ENCODE data around the gene ASB16. TPM values are rescaled to one million over a fixed set of nuclear protein-coding genes. Genes with fewer than 3 reads are reported as not detected.
A peak's percentile ranks its signal among the peaks of the same experiment; 100 is the strongest.

The ASB16 gene
- polyA plus RNA-seq, 1 of the 3 experiments (the other 2 are of a cell fraction) = not detected

DNA sequence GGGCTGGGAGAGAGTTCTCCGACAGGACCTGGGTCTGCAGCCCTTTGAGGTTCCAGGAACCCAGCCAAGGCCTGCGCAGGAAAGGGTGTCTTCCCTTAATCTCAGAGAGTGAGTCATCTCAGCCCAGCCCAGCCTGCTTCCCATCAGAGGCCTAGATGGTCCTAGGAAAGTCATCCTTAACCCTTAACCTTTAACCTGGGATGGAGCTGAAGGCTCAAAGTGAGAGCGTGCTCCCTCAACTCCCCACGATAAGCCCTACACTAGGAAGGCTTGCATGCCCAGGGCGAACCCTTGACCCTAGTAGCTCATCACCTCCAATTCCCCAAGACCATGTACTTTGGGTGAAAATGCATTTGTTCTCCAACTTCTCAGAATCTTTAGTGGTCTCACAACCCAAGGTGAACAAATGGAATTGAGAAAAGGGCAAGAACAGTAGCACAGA is 34.0 kb downstream of the ASB16 start:
- peaks cover 42% of the 10 kb centered on the region for H3F3A ChIP-seq (replicated peaks; ENCODE audit: insufficient read depth)
- 58% methylated on average over 5 of the region's 5 CpGs for WGBS (ENCODE audit: low lambda C conversion rate)
- no peak overlapping the region for H3K4me3 ChIP-seq (ENCODE audit: low read depth in 2 of 2, low read length in 1 of 2)
- no peaks in the 10 kb centered on the region; the same call in 1 of the 2 replicates for H4K20me1 ChIP-seq (ENCODE audit: insufficient read depth)
- H3K79me2 ChIP-seq (ENCODE audit: insufficient read depth) = no peaks in the 10 kb centered on the region
- no peak for DNase-seq
- ChIA-PET CTCF (interaction anchor here (1.0 to 6.6 kb wide), 12 partner anchors 8 to 166 kb away, joined by 3 to 61 read pairs (median 5); partner anchors contain the start of genes GRN and UBTF), POLR2A (interaction anchor here (1.0 to 2.6 kb wide), 3 partner anchors 13 to 17 kb away, joined by 3 to 9 read pairs (median 4); no protein-coding TSS in a partner anchor)
- no peak overlapping the region for H3K9ac ChIP-seq
- H3K9me2 ChIP-seq = no peaks in the 10 kb centered on the region
- H3K36me3 ChIP-seq (replicated peaks in 1 of 2; ENCODE audit: control insufficient read depth in 1 of 2, insufficient read depth in 2 of 2, low read length in 1 of 2) = peaks cover 18 to 26% of the 10 kb centered on the region in 2 experiments
- no peaks in the 10 kb centered on the region for H3K27me3 ChIP-seq (ENCODE audit: insufficient read depth)
- peak overlapping the region in 1 of 2 experiments; percentile 23; a peak in 2 of 4 replicates for H3K27ac ChIP-seq (ENCODE audit: low read depth in 2 of 2, low read length in 1 of 2)
- H2AFZ ChIP-seq (ENCODE audit: low read depth) = no peak overlapping the region
- H3K4me1 ChIP-seq (ENCODE audit: control insufficient read depth in 1 of 2, insufficient read depth in 2 of 2, low read depth in 1 of 2, low read length in 1 of 2) = peaks cover 12% of the 10 kb centered on the region in 2 experiments
- TF ChIP-seq JUND (IDR thresholded peaks at IDR 0.05) = peak; percentile 53; the same call in 1 of the 2 replicates
- no peak for TF ChIP-seq GABPA (IDR thresholded peaks at IDR 0.05; ENCODE audit: low read depth)
- TF ChIP-seq NRF1 (IDR thresholded peaks at IDR 0.05; ENCODE audit: low read depth, low read length) = peak; percentile 23; the same call in 1 of the 2 replicates
- TF ChIP-seq RAD21 (IDR thresholded peaks at IDR 0.05; ENCODE audit: low read length) = no peak
- peak; percentile 48; the same call in 1 of the 2 replicates for TF ChIP-seq TCF12 (IDR thresholded peaks at IDR 0.05)
- no peak for TF ChIP-seq EZH2phosphoT487 (IDR thresholded peaks at IDR 0.05; ENCODE audit: borderline replicate concordance, low read depth)
- no peak for TF ChIP-seq CHD2 (IDR thresholded peaks at IDR 0.05; ENCODE audit: low read length, partially characterized antibody)
- TF ChIP-seq NFIC (IDR thresholded peaks at IDR 0.05; ENCODE audit: borderline replicate concordance) = peak; percentile 25; the same call in 1 of the 2 replicates
- no peak for TF ChIP-seq FOXJ3 (CRISPR knock-in tag; IDR thresholded peaks at IDR 0.05)
- TF ChIP-seq YY1 (IDR thresholded peaks at IDR 0.05; ENCODE audit: low read depth) = no peak
- TF ChIP-seq FOSL2 (IDR thresholded peaks at IDR 0.05; ENCODE audit: borderline replicate concordance, low read depth) = peak; percentile 71
- TF ChIP-seq, protein P1, sequence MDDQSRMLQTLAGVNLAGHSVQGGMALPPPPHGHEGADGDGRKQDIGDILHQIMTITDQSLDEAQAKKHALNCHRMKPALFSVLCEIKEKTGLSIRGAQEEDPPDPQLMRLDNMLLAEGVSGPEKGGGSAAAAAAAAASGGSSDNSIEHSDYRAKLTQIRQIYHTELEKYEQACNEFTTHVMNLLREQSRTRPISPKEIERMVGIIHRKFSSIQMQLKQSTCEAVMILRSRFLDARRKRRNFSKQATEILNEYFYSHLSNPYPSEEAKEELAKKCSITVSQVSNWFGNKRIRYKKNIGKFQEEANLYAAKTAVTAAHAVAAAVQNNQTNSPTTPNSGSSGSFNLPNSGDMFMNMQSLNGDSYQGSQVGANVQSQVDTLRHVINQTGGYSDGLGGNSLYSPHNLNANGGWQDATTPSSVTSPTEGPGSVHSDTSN (IDR thresholded peaks at IDR 0.05) = 0 out of 2 replicates have a peak, but pooled peaks have one; percentile 17
- TF ChIP-seq, protein P2, sequence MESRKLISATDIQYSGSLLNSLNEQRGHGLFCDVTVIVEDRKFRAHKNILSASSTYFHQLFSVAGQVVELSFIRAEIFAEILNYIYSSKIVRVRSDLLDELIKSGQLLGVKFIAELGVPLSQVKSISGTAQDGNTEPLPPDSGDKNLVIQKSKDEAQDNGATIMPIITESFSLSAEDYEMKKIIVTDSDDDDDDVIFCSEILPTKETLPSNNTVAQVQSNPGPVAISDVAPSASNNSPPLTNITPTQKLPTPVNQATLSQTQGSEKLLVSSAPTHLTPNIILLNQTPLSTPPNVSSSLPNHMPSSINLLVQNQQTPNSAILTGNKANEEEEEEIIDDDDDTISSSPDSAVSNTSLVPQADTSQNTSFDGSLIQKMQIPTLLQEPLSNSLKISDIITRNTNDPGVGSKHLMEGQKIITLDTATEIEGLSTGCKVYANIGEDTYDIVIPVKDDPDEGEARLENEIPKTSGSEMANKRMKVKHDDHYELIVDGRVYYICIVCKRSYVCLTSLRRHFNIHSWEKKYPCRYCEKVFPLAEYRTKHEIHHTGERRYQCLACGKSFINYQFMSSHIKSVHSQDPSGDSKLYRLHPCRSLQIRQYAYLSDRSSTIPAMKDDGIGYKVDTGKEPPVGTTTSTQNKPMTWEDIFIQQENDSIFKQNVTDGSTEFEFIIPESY (IDR thresholded peaks at IDR 0.05; ENCODE audit: borderline replicate concordance, low read depth) = no peak
- peak; percentile 14; the same call in 1 of the 2 replicates for TF ChIP-seq POLR2AphosphoS5 (IDR thresholded peaks at IDR 0.05; ENCODE audit: low read depth, low read length)
- peak overlapping the region; percentile 4; the same call in 1 of the 2 replicates for H3K4me2 ChIP-seq
- no peaks in the 10 kb centered on the region for H3K9me3 ChIP-seq

Measured in SK-N-SH (cell line).